GM21390 (cell line): ENCODE measurements around the gene PLCB2.

Experiments
- ATAC-seq: cut with Tn5 transposase; IDR thresholded peaks from one replicate; pipeline ENCODE4 v1.9.1; 2021; ENCODE audit not compliant: unreplicated experiment

Gene PLCB2

DNA sequence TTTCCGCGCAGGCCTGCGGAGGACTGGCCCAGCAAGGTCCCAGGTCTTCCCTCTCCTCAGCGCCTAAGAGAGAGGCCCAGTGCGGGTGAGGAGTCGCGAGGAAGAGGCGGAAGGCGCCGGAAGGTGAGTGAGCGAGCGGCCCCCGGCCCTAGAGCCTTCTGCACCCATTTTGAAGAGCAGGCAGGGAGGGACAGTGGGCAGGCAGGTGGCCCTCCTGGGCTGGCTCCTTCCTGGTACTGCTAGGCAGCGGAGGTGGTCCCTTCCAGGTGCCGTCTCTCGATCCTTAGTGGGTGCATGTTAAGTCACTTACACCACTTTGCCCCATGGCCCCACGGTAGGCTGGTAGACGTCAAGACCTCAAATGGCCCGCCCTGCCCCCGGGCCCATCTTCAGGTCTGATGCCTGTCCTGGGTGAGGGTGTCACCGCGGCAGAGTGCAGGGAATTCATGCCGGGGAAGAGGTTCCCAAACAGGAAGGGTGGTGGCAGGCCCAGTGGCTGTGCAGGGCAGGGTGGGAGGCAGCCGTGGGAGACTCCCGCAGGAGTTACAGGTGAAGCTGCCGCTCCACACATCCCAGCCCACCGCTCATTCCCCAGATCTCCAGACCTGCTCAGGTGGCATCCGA lies 54.5 kb downstream of the PLCB2 start:
- no peak for ATAC-seq

- ATAC-seq, result no peak
Measured at GRCh38 chr15:40252438-40253166, 55.1 kb downstream of the PLCB2 start.

GRCh38 chr15:40252141-40252437 lies 55.6 kb downstream of the PLCB2 start:
- ATAC-seq, result no peak

DNA sequence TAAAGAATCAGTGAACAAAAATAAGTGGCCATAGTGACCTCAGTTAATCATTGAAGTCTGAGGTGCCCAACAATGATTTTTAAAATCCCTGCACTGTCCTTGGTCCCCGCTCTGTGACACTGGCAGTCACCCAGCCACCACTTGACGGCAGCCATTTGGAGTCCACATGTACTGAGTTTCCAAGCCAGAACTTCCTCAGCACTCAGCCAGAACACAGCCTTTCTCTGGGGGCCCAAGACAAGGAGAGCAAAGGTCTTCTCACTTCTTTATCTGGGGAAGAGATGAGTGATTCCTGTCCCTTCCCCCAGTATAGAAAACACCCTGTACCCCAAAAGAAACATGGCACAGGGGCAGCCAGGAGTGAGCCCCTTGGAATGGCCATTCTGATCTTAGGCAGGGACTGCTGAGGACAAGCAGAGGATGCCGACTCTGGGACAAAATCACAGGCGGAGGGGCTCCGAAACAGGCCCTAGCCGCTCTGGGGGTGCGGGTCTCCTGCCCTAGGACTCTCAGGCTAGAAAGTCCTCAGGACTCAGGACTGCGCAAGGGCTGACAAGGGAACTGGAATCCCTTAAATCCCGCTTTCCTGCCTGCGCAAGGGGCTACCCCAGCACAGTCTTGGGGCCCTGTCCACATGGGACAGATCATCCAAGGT lies 56.1 kb downstream of the PLCB2 start:
- ATAC-seq, result no peak

DNA sequence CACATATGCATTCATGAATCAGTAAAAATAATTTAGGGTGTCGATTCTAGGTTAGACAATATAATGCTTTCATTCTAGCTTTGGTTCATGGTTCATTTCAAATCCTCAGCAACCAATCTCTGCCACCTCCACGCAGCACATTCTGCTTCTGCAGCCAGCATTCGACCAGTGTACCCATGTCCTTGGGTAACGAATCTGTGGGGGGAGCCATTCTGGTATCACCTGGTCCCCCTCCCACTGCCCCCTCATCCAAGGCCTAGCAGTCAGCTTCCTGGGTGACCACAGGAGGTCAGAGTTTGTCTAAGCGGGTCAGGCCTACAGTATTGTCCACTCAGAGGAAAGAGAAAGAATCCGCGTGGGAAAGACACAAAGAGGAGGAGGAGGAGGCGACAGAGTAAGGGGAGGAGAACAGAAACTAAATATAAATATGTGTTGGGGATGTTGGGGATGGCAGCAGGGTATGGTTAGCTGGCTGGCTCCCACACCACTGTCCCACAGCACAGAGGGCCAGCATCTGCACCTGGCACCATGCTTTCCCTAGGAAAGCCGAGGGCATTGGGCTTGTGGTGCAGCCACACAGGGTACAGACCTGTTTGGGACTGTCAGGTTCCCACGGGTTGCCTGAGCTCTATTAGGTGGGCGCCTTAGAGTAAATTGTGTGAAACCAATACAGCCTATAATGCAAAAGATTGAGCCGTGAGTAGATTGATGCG lies 56.8 kb downstream of the PLCB2 start:
- no peak for ATAC-seq

- ATAC-seq, result no peak
Measured at GRCh38 chr15:40250304-40250656, 57.5 kb downstream of the PLCB2 start.

DNA sequence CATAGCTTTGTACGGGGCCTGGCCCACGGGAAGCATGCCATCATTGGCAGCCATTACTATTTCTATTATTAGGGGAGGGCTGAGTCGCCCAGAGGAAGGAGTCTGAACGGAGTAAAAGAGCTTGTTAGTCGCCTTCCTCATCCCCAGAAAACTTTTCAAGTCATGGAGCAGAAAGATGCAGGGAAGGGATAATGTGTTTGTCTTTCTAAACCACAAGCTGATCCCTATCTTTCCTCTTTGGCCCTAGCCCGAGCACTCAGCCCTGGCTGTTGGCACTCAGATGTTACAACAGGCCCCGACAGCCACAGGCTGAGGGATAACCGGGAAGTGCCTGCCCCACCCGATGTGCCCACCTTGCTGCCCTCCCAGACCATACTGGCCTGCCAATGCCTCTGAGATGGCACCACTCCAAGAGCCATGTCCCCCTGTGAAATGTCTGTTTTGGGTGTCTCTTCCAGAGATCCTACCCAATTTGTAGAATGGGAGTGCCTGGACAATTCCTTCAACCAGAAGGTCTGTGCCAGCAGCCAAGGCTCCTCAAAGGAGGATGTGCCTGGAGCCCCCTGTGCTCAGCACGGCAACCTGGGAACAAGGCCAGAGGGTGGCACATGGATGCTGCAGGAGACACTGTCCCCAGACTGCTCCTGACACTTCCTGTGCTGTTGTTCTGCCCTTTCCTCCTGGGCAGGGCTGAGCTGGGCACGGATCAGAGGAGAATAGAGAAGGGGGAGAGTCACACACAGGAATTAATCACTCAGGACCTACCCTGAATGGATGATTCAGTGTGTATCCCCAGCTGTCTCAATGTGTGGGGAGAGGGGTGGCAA lies 58.0 kb downstream of the PLCB2 start:
- ATAC-seq, result no peak

DNA sequence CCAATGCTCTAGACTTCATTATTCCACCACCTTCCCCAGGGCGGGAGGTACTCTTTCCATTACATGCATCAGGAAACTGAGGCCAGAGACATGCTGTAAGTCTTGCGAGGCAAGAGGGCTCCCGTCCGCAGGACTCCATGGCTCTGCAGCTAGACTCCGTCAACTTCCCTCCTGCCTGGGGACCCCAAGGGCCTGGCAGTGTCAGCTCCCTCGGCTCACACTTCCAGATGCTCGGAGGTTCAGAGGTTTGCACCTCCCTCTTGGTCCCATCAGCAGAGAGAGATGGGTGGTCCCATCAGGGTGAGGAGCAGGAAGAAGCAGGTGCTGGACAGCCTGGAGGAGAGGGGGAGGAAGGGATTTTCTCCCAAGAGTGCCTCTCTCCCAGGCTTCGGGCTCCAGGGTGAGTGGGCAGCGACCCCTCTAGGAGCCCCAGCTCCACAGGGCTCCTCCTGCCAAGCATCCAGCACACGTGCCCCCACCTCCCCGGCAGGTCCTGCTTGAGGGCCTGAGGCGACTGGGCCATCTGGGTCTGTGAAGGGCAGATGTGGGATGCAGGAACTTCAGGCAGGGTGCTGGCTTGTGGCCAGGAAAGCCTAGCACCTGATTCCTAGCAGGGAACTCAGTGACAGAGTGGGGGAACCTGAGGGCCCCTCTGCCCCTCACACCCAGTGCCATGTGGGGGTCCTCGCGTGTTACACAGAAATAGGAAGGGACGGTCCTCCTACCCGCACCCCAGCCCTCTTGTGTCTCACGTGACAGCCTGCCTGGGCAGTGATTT lies 59.5 kb downstream of the PLCB2 start:
- ATAC-seq, result no peak

DNA sequence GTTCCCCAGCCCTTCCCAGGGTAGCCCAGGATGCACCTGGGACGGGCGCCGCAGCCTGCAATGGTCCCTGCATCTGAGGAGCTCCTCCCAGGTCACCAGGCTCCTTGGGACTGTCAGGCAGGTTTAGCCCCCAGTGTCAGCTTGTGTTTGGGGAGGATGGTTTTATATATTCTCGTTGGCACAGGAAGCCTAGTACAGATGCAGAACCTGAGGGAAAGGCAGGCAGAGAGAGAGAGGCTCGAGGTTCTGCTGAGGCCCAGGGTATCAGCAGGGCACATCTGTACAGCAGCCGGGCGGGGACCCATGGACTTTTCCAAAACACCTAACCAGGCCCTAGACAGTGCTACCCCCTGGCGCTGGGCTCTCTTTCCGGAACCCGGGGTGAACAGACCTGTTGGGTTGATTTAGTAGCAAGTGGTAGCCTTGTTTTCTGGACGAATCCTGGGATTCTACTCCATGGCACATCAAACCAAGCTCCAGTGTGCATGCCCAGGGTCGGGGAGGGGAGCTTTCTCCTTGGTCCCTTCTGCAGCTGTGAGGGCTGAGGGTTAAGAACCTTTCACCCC lies 60.2 kb downstream of the PLCB2 start:
- no peak for ATAC-seq

DNA sequence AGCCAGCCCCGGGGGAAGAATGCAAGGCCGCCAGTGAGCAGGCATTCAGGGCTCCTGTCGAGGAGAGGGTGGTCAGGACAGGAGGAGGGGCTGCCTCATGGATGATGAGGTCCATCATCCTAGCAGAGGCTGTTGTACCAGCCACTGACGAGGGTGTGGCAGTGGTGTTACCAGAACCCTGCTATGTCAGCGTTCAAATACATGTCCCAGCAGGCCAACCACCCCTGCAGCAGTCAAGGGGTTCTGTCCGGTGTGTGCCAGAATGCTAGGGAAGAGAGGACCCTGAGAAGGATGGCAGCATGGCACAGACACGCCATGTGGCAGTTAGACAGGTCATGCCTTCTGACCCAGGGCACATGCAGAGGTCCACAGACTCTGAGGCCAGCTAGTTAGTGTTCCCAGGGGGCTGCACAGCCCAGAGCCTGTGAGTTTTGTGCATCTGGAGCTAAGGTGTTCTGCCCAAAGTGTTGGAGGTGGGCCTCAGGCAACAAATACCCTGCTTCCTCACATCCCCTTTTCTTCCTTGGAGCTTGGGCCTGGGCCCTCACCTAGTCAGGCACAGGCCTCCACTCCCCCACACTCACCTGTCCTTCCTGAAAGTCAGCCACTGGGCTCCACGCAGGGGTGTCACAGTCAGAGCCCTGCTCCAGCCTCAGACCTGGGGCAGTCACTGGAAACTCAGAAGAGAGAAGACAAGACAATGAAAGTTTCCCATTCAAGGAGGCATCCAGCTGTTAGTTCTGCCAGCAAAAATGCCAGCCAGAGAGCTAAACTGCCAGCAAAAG lies 61.0 kb downstream of the PLCB2 start:
- no peak for ATAC-seq

DNA sequence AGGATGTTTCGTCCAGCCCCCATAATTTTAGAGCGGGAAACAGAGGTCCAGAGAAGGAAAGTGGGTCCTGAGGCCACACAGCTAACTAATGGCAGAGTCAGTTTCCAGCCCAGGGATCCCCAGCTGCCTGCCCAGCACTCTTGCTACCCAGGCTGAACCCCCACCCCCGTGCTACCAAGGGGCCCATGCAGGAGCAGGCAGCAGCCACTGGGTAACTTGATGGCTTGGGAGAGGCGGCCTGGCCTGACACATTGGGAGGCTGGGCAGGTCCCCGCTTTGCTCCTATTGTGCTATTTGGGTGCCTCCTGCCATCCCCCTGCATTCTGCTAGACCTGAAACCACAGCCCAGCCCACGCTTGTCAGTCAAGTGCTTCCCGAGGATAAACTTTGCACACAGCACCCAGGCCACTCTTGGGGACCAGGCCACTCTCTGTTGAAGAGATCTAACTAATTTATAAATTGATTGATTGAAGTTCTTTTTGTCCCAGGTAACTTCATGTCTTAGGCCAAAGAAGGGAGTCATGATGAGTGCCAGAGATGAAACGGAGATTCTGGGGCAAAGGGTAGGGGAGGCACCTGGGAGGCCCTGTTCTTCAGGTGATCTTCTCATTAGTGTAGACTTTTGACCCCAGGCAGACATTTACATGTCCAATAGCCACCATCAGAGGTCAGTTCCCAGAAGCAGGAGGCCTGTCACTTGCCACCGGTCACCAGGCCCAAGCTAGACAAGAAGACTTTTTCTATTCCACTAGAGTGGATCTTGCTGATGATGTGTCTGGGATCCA lies 61.9 kb downstream of the PLCB2 start:
- no peak for ATAC-seq

DNA sequence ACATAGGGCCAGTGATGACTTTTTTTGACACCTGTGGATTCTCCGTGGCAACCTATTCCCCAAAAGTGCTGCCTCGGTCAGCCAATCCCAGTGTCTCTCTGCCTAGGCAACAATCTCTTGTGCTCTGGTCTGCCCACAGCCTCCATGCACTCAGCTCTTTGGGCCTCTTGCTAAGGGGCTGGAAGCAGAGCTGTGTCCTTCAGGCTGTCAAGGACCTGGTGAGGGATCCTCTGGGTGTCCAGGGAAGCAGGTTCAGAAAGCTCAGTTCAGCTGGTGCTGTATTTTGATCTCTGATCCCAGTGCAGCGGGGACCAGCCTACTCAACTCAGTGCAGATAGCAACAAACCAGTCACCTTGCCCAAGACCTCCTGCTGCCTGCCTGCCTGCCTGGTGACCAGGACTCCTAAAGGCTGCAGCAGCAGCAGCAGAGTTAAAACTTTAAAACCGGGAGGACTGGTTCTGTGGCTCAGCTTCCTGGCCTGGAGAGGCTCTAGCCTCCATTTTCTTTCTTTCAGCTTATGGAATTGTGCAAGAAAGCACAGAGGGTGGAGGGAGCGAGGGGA lies 62.7 kb downstream of the PLCB2 start:
- no peak for ATAC-seq

DNA sequence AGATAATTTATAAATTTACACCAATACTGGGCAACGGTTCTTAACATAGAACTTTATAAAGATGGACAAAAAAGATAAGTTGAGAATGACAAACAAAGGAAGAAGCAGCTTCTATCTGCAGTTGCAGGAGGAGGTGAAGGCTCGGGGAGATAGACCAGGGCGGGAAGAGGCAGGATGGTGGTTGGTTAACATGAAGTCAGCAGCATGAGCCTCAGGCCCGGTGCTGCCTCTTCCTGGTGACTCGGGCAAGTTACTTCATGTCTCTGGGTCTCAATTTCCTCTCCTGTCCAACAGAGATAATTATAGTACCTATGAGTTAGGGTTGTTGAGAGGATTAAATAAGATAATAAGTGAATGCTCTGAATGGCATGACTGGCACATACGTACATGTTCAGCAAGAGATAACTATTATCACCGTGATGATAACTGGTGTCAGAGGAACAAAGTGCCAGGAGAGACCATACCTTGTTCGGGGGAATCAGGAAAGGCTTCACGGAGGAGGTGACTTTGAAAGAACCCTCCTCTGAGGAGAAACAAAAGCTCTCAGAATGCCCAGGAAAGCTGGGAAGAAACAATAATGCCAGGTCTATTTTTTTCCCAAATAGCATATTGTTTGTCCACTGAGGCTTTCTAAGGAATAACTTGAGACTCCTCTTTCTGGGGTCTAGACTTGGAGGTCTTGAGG lies 64.5 kb downstream of the PLCB2 start:
- ATAC-seq, result no peak

- no peak for ATAC-seq
Measured at GRCh38 chr15:40242601-40243000, 65.1 kb downstream of the PLCB2 start.

DNA sequence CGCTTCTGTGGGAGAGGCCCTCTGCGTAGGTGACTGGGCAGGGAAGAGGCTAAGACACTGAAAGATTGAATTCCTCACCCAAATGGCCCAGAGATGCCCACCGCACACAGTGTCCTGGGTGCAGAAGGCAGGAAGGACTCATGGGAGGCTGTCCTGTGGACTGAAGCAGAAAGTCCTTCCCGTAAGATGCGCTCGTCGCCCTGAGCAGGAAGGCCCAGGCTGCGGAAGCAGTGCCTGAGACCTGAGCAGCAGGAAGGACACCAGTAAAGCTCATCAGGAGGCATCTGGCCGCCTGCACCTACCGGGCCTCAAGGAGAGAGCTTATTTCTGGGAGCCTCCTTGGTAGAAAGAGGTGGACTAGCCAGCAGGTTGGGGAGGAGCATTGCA lies 65.5 kb downstream of the PLCB2 start:
- ATAC-seq, result no peak

GRCh38 chr15:40241269-40242212 lies 66.2 kb downstream of the PLCB2 start:
- ATAC-seq, result no peak
